Endodermal cell (in vitro differentiated cells): Measurements from ENCODE around the gene TMEM72. TPM values are rescaled to one million over a fixed set of nuclear protein-coding genes. Genes with fewer than 3 reads are reported as not detected.

Experiments used
- DNase-seq: peaks from one replicate; pipeline ENCODE4 v3.0.0-alpha.2; 2017
- H3K27ac ChIP-seq: 2 replicates; pipeline ENCODE4 v1.5.1; 2013; ENCODE audit warnings: mild to moderate bottlenecking, low read depth, low read length, moderate library complexity
- H3K27me3 ChIP-seq: 2 replicates; pipeline ENCODE4 v1.6.1; 2013; ENCODE audit warnings: mild to moderate bottlenecking, low read length, moderate library complexity; ENCODE audit not compliant: insufficient read depth, control insufficient read depth, poor library complexity, severe bottlenecking
- H3K36me3 ChIP-seq: 2 replicates; pipeline ENCODE4 v1.7.0; 2013; ENCODE audit warnings: mild to moderate bottlenecking, low read length, moderate library complexity; ENCODE audit not compliant: control insufficient read depth, insufficient read depth
- H3K4me1 ChIP-seq: one replicate; pipeline ENCODE4 v1.7.0; 2013; ENCODE audit warnings: low read length; ENCODE audit not compliant: control insufficient read depth, insufficient read depth
- H3K4me3 ChIP-seq: 2 replicates; pipeline ENCODE4 v1.5.1; 2013; ENCODE audit warnings: mild to moderate bottlenecking, low read length, moderate library complexity
- H3K9ac ChIP-seq: 2 replicates; pipeline ENCODE4 v1.6.1; 2013; ENCODE audit warnings: mild to moderate bottlenecking, low read length, moderate library complexity; ENCODE audit not compliant: poor library complexity, severe bottlenecking; ENCODE audit errors: extremely low read depth
- H3K9me3 ChIP-seq: 2 replicates; pipeline ENCODE4 v1.6.1; 2013; ENCODE audit warnings: mild to moderate bottlenecking, low read length, moderate library complexity; ENCODE audit not compliant: control insufficient read depth
- H3K27ac Mint-ChIP-seq: 2 replicates; pipeline ENCODE4 v1.8.0; 2020; ENCODE audit warnings: mixed read lengths
- H3K27me3 Mint-ChIP-seq: 2 replicates; pipeline ENCODE4 v1.8.0; 2021; ENCODE audit warnings: mild to moderate bottlenecking, mixed read lengths; ENCODE audit not compliant: insufficient read depth
- H3K36me3 Mint-ChIP-seq: 2 replicates; pipeline ENCODE4 v1.8.0; 2020; ENCODE audit warnings: low read depth, mixed read lengths
- H3K4me1 Mint-ChIP-seq: 2 replicates; pipeline ENCODE4 v1.8.0; 2020; ENCODE audit warnings: mixed read lengths
- H3K4me3 Mint-ChIP-seq: 2 replicates; pipeline ENCODE4 v1.8.0; 2020; ENCODE audit warnings: mild to moderate bottlenecking, moderate library complexity, mixed read lengths
- H3K9me3 Mint-ChIP-seq: 2 replicates; pipeline ENCODE4 v1.8.0; 2020; ENCODE audit warnings: mild to moderate bottlenecking, mixed read lengths
- WGBS, 2 experiments: methylation state at CpG; one replicate each; pipeline versions ENCODE4 v1.1.5 to v1.1.7; 2013; ENCODE audit warnings: missing lambda C conversion rate in 2 of 2, mixed read lengths in 1 of 2; ENCODE audit not compliant: insufficient coverage in 1 of 2, insufficient read length in 1 of 2; 5-methylcytosine and 5-hydroxymethylcytosine counted together
- total RNA-seq, 2 donors: library from RNA; stranded (reverse); fragmentation: NEBNext Ultra II Directional in 1 of 2; extraction: Animal tissue kit (Norgen Biotek cat#: 25700) in 1 of 2; gene quantifications; 2 replicates in 1 of 2; 3 replicates in 1 of 2; pipeline ENCODE4 v1.2.1, GENCODE V29; 2021
- TF ChIP-seq, protein P1 (sequence below): fragments of 200-600 bp; sonication (generic); conservative IDR thresholded peaks from 2 replicates; pipeline ENCODE4 v1.5.0; 2021; ENCODE audit warnings: antibody characterized with exemption, mild to moderate bottlenecking

Gene TMEM72
- total RNA-seq, 2 donors from 2014 or later: not detected

DNA sequence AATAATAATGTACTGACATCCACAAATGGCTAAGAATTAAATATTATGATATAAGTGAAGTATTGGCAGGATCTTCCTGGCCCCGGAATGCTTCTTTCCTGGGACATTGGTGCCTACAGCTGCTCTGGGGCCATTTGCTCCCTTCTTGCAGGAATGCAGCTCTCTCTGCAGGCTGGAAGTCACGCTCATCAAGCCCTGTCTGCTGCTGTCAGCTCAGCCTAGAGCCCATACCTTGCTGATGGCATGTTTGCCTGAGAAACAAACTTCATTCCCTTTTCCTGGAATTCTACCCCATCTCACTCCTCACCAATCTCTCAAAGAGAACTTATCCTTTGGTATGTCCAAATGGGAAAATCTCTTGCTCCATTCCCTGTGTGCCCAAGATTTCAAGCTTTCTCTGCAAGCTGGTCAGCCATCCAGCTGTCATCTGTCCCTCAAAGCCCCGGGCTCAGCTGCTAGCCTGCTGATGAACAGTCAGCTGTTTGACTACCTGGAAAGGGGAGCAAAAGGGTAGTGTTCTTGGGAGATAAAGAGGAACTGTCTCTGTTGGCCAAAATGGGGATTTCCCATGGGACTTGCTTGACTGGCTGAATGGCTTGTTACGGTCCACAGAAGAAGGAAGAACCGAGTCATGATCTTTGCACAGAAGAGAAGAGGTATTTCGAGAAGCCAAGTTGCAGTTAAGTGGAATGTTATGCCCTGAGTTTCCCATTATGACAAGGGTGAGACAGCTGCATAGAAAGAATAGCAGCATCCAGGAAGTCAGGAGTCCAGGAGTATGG, 36.4 kb downstream of the TMEM72 start:
- no peaks in the 10 kb centered on the region for H3K27me3 Mint-ChIP-seq
- peaks cover 2% of the 10 kb centered on the region for H3K36me3 Mint-ChIP-seq
- H3K4me1 ChIP-seq: no peaks in the 10 kb centered on the region
- no peak overlapping the region for H3K9ac ChIP-seq
- H3K4me1 Mint-ChIP-seq: peaks cover under 1% of the 10 kb centered on the region
- no peaks in the 10 kb centered on the region for H3K27me3 ChIP-seq
- TF ChIP-seq, protein P1, sequence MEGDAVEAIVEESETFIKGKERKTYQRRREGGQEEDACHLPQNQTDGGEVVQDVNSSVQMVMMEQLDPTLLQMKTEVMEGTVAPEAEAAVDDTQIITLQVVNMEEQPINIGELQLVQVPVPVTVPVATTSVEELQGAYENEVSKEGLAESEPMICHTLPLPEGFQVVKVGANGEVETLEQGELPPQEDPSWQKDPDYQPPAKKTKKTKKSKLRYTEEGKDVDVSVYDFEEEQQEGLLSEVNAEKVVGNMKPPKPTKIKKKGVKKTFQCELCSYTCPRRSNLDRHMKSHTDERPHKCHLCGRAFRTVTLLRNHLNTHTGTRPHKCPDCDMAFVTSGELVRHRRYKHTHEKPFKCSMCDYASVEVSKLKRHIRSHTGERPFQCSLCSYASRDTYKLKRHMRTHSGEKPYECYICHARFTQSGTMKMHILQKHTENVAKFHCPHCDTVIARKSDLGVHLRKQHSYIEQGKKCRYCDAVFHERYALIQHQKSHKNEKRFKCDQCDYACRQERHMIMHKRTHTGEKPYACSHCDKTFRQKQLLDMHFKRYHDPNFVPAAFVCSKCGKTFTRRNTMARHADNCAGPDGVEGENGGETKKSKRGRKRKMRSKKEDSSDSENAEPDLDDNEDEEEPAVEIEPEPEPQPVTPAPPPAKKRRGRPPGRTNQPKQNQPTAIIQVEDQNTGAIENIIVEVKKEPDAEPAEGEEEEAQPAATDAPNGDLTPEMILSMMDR: no peak
- no peak overlapping the region for H3K27ac ChIP-seq
- 86 to 91% methylated on average over 5 to 6 of the region's 6 CpGs for WGBS, 2 experiments
- H3K4me3 ChIP-seq: no peak overlapping the region
- no peaks in the 10 kb centered on the region for H3K36me3 ChIP-seq
- peaks cover 13% of the 10 kb centered on the region for H3K9me3 ChIP-seq
- no peak overlapping the region for H3K27ac Mint-ChIP-seq
- H3K9me3 Mint-ChIP-seq: peaks cover 12% of the 10 kb centered on the region
- H3K4me3 Mint-ChIP-seq: no peak overlapping the region
- DNase-seq: no peak

DNA sequence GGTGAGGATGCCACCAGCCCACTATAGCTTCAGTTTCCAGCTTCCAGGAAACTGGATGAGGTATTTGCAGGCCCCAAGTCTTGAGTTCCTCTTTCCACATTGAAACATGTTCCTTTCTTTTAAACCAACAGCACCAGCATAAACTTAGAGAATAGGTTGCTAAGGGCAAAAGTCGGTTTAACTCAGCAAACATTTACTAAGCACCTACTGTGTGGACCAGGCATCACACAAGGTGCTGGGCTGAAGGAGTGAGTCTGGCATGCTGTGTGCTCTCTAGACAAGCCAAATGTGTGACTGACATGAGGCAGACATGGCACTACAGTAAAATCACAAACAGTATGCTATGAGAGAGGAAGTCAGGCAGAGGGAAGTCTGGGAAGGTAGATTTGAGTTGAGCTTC, 37.5 kb downstream of the TMEM72 start:
- no peaks in the 10 kb centered on the region for H3K27me3 ChIP-seq
- 88 to 100% methylated on average over 1 of the region's 1 CpG for WGBS, 2 experiments
- TF ChIP-seq, protein P1: no peak
- H3K4me3 ChIP-seq: no peak overlapping the region
- H3K27ac ChIP-seq: no peak overlapping the region
- peaks cover 10% of the 10 kb centered on the region for H3K4me1 Mint-ChIP-seq
- no peaks in the 10 kb centered on the region for H3K4me1 ChIP-seq
- H3K9ac ChIP-seq: no peak overlapping the region
- no peaks in the 10 kb centered on the region for H3K36me3 ChIP-seq
- DNase-seq: no peak
- H3K9me3 Mint-ChIP-seq: peaks cover 12% of the 10 kb centered on the region
- no peak overlapping the region for H3K27ac Mint-ChIP-seq
- H3K36me3 Mint-ChIP-seq: peaks cover 2% of the 10 kb centered on the region
- no peak overlapping the region for H3K4me3 Mint-ChIP-seq
- H3K9me3 ChIP-seq: peaks cover 13% of the 10 kb centered on the region
- no peaks in the 10 kb centered on the region for H3K27me3 Mint-ChIP-seq

GRCh38 chr10:44949127-44949802, 38.1 kb downstream of the TMEM72 start:
- 79 to 82% methylated on average over 5 of the region's 5 CpGs for WGBS, 2 experiments
- Histone ChIP-seq H3K9me3 (peaks cover 9% of the 10 kb centered on the region), H3K9ac (no peak overlapping the region), H3K4me3 (no peak overlapping the region), H3K27ac (no peak overlapping the region), H3K27me3 (no peaks in the 10 kb centered on the region), H3K36me3 (no peaks in the 10 kb centered on the region), H3K4me1 (no peaks in the 10 kb centered on the region)
- Mint-ChIP-seq H3K4me1 (peaks cover 10% of the 10 kb centered on the region), H3K27ac (no peak overlapping the region), H3K9me3 (peaks cover 8% of the 10 kb centered on the region), H3K36me3 (no peaks in the 10 kb centered on the region), H3K27me3 (no peaks in the 10 kb centered on the region), H3K4me3 (no peak overlapping the region)
- TF ChIP-seq, protein P1: peak; percentile 46
- DNase-seq: no peak
